ENCODE measurements around the gene LAMA4.

LAMA4 gene

DNA sequence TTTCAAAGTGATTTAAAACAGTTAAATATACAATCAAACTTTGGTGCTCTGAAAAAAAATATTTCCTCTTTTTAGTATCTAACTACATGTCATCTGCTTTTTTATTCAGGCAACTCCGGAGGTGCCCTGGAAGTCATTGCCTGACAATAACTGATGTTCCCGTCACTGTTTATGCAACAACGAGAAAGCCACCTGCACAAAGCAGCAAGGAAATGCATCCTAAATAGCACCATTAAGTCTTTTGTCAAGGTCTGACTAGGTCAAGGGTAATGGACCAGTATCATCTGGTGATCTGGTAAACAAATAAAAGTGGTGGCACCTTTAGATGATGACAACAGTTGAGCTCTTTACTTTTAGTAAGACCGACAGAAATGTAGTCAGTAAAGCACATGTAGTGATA lies 153.8 kb downstream of the LAMA4 start:
- no peak for DNase-seq (ENCODE audit: low read depth in 2 of 2)

DNA sequence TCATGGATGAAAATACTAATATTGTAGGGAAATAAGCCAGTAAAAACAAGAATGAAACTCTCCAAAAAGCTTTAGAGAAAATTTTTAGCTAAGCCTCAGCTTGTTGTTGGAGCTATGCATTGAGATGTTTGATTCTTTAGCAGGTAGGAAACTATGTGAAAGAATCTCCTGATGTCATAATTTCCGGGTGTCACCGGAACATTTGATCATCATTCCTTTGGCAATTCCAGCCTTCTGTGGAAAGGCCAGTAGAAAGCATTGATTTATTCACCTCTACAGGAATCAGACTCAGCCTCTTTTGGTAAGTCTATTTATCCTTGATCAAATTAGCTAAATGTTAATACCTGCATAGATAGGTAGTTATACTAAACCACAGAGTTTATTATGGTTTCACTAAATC lies 157.5 kb downstream of the LAMA4 start:
- DNase-seq (ENCODE audit: low read depth in 2 of 2), result no peak

DNA sequence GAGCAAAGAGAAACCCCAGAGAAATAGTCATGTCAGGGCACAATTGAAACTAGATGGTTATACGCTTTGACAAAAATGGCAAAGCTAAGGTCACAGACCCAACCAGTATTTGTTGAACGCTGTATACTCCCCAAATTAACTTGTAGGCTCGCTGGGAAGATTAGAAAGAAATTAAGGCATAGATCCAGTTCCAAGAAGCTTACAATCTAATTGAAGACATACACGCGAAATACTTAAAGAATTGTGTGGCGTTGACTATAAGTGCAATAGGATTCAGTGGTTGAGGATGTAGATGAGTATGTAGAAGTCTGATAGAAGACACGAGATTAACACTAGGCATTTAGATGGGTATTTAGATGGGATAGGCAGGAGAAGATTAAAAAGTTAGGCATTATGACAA lies 166.5 kb downstream of the LAMA4 start:
- DNase-seq (ENCODE audit: low read depth in 2 of 2), result no peak

DNA sequence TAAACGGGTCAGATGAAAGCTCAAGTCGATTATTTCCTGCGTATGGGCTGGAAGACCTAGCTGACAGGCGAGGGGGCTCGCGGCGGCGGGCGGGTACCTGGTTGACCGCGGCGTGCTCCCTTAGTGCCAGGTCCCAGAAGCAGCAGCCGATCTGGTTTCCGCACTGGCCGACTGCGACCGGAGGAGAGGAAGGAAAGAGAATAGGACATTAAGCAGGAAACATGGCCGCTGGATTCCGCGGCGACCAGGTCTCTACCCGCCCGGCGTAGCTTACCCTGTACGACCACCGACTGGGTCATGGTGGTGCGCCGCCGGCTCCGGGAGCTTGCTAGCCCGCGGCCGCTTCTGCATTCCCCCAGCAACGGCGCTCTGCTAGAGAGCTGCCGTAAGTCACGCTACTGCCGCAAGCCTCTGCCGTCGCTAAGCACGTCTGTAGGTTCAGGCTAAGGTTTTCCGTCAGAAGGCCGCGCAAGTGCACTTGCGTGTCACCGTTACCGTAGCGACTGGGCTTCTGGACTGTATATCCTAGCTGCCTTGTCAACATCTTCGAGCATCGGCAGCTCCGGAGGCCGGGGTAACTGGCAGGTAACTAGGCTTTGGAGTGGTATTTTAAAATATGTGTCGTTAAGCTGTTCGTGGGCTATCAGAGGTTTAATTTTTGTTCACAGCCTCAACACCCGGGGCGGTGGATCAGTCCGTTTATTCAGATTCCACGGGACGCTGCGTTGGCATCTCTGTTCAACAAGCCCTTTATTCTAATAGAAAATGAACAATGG lies 167.0 kb downstream of the LAMA4 start, which contains the start of the genes FAM229B and TUBE1:
TSS of gene FAM229B (plus strand) at position 456 of the 776 bp plus-strand sequence. CDS start 11,693 bp downstream, outside the sequence.
TSS of gene TUBE1 (minus strand) at position 347 of the 776 bp plus-strand sequence. CDS start at position 299, 48 bp downstream.
- DNase-seq (ENCODE audit: low read depth in 2 of 2), result peak; percentile 75 to 84

DNA sequence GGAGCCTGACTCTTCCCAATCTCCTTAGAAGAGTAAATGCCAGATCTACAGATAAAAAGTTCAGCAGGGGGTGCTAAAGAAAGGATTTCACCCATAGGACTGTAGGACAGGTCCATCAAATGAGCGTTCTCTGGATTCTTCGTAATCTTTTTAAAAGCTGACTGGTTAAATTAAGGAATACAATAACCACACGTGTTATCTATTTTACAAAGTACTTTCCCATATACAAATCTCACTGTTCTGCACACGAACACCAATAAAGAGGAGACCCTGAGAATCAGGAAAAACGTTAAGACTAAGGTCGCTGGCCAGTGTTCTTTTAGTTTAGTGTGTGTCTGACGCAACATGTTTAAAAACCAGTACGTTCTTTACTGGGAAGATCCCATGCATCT lies 167.6 kb downstream of the LAMA4 start:
- no peak for DNase-seq (ENCODE audit: low read depth in 2 of 2)

DNA sequence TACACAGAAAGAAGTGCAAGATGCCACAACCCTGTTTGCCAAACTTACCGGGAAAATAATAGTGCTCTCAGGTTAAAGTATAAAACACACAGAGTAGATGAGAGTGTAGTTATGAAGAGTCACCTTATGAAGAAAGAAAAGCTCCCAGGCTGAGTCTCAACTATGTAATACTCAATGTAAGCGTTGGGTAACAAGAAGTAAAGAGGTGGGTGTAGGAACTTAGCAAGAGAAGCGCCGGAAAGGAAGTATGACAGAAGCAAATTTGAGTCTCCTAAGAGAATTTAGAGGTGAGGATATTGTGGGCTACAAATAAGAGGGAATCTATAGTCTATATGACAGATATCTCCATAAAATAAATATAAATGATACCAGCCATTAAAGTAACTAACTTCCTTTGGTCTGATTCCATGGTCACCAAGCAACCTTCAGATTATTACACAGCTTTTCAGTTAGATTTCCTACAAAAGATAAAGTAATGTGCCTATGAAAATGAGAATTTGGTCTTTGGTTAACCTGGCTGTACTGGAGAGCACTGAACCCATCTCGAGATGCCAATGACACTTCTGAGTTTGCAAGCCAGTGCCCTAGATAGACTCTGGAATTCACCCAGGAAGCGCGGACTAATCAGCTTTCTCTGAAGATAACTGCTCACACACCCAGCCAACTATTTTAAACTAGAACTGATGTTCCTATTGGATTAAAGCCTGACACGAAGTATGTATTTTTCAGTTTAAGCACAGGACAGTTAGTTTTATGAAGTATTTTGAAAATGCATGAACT lies 168.9 kb downstream of the LAMA4 start:
- no peak for DNase-seq (ENCODE audit: low read depth in 2 of 2)

DNA sequence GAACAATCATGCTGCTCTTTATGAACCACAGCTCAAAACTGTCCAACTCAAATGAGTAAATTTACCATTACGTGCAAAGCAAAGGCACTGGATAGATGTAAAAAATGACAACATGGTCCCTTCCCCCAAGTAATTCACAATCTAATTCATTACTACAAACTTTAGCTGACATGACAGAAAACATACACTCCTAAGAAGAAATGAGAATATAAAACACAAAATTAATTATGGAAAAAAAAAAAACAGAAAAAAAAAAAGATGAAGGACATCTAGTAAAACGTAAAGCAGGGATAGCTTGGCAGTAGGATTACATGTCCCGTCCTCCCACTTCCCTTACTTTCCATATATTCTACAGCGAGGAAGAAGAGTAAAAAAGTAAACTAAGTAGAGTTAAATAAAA lies 172.8 kb downstream of the LAMA4 start:
- no peak for DNase-seq (ENCODE audit: low read depth in 2 of 2)

DNA sequence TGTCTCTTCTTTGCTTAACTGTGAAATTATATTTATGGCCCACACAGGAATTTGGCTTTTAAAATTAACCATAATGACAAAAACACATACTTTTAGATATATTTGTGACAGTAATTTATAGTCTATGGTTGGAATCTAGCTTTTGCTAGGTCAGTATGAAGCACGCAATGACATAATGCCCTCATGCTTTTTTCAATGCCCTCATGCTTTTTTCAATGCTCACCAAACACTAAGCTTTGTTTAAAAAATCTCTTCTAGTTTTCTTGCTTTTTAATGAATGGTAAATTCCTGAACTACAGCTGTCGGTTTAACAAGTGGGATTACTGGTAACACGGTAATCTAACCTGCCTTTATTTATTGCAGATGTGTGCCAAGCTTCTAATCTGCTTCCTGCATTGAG lies 187.8 kb downstream of the LAMA4 start:
- DNase-seq (ENCODE audit: low read depth in 2 of 2), result no peak

DNA sequence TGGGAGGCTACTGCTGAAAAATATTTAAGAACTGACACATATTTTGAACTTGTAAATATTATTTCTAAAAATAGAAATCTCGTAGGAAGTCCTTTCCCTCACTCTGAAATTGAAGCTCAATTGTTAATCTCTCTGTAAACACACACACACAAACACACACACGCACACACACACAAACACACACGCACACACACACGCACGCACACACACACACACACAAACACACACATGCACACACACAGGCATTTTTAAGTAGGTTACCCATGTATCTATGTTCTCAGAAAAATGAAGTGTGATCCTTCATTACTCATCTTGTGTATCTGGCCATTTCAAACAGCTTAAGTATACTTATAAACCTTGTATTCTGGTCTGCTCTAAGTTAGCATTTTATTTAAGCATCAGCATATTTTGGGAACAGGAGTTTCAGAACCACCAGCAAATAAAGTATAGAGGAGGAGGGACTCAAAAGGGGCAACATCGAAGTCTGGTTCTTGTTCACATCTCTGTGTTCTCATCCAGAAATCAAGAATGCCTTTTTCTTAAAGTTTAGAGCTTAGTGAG lies 188.9 kb downstream of the LAMA4 start:
- no peak for DNase-seq (ENCODE audit: low read depth in 2 of 2)

DNA sequence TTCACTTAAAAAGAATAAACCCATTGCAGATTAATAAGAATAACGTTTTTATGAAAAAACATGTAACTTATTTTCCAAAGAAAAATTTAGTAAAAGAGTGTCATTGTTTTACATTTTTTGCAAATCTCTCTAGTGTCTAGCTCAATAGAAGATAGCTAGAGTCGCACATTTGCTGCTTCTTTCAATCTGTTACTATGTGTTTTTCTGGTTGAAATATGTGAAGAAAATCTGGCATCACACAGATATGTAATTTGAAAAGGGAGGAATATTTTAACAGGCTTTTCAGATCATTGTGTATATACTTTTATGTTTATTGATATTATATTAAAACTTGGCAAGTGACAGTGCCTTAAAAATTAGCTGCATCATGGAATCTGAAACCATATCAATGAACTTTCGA lies 191.4 kb downstream of the LAMA4 start:
- DNase-seq (ENCODE audit: low read depth in 2 of 2), result no peak

DNA sequence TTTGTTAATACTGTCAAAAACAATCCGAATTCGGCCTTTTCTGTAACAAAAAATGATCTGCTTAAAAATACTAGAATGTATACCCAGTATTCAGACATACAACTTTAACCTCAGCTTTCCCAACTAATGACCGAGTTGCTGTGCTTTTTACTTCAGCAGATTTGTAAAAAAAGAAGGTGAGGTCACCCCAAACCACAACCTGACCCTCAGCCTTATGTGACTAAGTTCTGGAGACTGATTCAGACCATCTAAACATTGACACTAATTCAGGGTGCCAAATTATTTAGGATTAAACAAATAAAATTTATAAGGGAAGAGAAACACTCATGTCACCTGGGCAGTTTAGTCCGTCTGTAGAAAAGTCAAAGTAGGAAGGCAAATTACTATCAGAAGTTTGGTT lies 192.8 kb downstream of the LAMA4 start:
- no peak for DNase-seq (ENCODE audit: low read depth in 2 of 2)
